CD14-positive monocyte (primary cell): Measurements from ENCODE around the gene VAMP5. TPM values are rescaled to one million over a fixed set of nuclear protein-coding genes. Genes with fewer than 3 reads are reported as not detected.
"Not testable (repeated sequence)": the region's sequence is repeated elsewhere in the genome, so short reads cannot be mapped to it uniquely, and the experiment has no call there.

Source experiments
- DNase-seq, 3 donors: peaks; one replicate each; pipeline ENCODE4 v3.0.0-alpha.2; 2011 to 2022
- H2AFZ ChIP-seq: 2 replicates; pipeline ENCODE4 v1.6.0; 2012; ENCODE audit warnings: mild to moderate bottlenecking, low read depth, low read length, inconsistent platforms; ENCODE audit not compliant: insufficient read depth, poor library complexity, severe bottlenecking
- H3K27ac ChIP-seq, 2 donors: 1 replicate in 1 of 2; 2 replicates in 1 of 2; pipeline ENCODE4 v1.5.1; 2012 to 2013; ENCODE audit warnings: low read length in 2 of 2, control low read depth in 1 of 2, inconsistent platforms in 1 of 2, low read depth in 1 of 2, mild to moderate bottlenecking in 1 of 2
- H3K27me3 ChIP-seq, 2 donors: one replicate each; pipeline versions ENCODE4 v1.6.0 to v1.6.1; 2011 to 2013; ENCODE audit warnings: low read length in 2 of 2; ENCODE audit not compliant: control insufficient read depth in 2 of 2, insufficient read depth in 2 of 2
- H3K36me3 ChIP-seq, 2 donors: replicated peaks in 1 of 2; 1 replicate in 1 of 2; 2 replicates in 1 of 2; pipeline versions ENCODE4 v1.5.1 to v1.6.1; 2012 to 2013; ENCODE audit warnings: low read length in 2 of 2, control low read depth in 1 of 2, inconsistent platforms in 1 of 2, mild to moderate bottlenecking in 1 of 2; ENCODE audit not compliant: insufficient read depth in 2 of 2, control insufficient read depth in 1 of 2
- H3K4me1 ChIP-seq, 2 donors: 1 replicate in 1 of 2; 2 replicates in 1 of 2; pipeline versions ENCODE4 v1.5.1 to v1.6.1; 2012 to 2013; ENCODE audit warnings: low read length in 2 of 2, control low read depth in 1 of 2, inconsistent platforms in 1 of 2, mild to moderate bottlenecking in 1 of 2, moderate library complexity in 1 of 2; ENCODE audit not compliant: insufficient read depth in 2 of 2, control insufficient read depth in 1 of 2
- H3K4me2 ChIP-seq: replicated peaks from 2 replicates; pipeline ENCODE3; 2012; ENCODE audit warnings: low read length, moderate library complexity, mild to moderate bottlenecking; ENCODE audit not compliant: poor library complexity, severe bottlenecking; ENCODE audit errors: extremely low read depth
- H3K4me3 ChIP-seq, 3 experiments: fragments of 200-600 bp in 1 of 3; sonication (generic) in 1 of 3; replicated peaks in 1 of 3; 1 replicate in 2 of 3; 2 replicates in 1 of 3; pipeline ENCODE4 v1.5.1; 2011 to 2013; ENCODE audit warnings: low read length in 3 of 3, mild to moderate bottlenecking in 3 of 3, control low read depth in 2 of 3, low read depth in 2 of 3, inconsistent platforms in 1 of 3, moderate library complexity in 1 of 3
- H3K79me2 ChIP-seq: 2 replicates; pipeline ENCODE4 v1.6.0; 2012; ENCODE audit warnings: mild to moderate bottlenecking, control low read depth, inconsistent platforms, low read length, moderate library complexity; ENCODE audit not compliant: insufficient read depth
- H3K9ac ChIP-seq: 2 replicates; pipeline ENCODE4 v1.6.0; 2017; ENCODE audit warnings: low read length, mild to moderate bottlenecking; ENCODE audit not compliant: insufficient read depth, poor library complexity, severe bottlenecking
- H3K9me3 ChIP-seq, 2 donors: replicated peaks in 1 of 2; 1 replicate in 1 of 2; 2 replicates in 1 of 2; pipeline versions ENCODE4 v1.5.1 to v1.6.1; 2012 to 2013; ENCODE audit warnings: low read length in 2 of 2, control low read depth in 1 of 2; ENCODE audit not compliant: control insufficient read depth in 1 of 2, insufficient read depth in 1 of 2
- H4K20me1 ChIP-seq: 2 replicates; pipeline ENCODE4 v1.6.0; 2012; ENCODE audit warnings: mild to moderate bottlenecking, low read length, control low read depth, moderate library complexity; ENCODE audit not compliant: insufficient read depth
- H3K27ac Mint-ChIP-seq, 7 donors: one replicate each; pipeline ENCODE4 v1.8.0; 2020; ENCODE audit warnings: mild to moderate bottlenecking in 7 of 7, mixed read lengths in 7 of 7, moderate library complexity in 6 of 7, inconsistent platforms in 2 of 7
- H3K27me3 Mint-ChIP-seq, 3 donors: one replicate each; pipeline ENCODE4 v1.8.0; 2021 to 2022; ENCODE audit warnings: low read depth in 3 of 3, mild to moderate bottlenecking in 3 of 3, mixed read lengths in 3 of 3, moderate library complexity in 3 of 3, inconsistent platforms in 1 of 3
- H3K36me3 Mint-ChIP-seq, 2 donors: one replicate each; pipeline ENCODE4 v1.8.0; 2020; ENCODE audit warnings: mixed read lengths in 2 of 2, inconsistent platforms in 1 of 2, mild to moderate bottlenecking in 1 of 2
- H3K4me1 Mint-ChIP-seq: one replicate; pipeline ENCODE4 v1.8.0; 2020; ENCODE audit warnings: mild to moderate bottlenecking, mixed read lengths
- H3K4me3 Mint-ChIP-seq, 2 donors: one replicate each; pipeline ENCODE4 v1.8.0; 2020; ENCODE audit warnings: mild to moderate bottlenecking in 2 of 2, mixed read lengths in 2 of 2, moderate library complexity in 1 of 2
- H3K9me3 Mint-ChIP-seq, 7 donors: one replicate each; pipeline ENCODE4 v1.8.0; 2020 to 2022; ENCODE audit warnings: mixed read lengths in 7 of 7, mild to moderate bottlenecking in 6 of 7, moderate library complexity in 6 of 7, inconsistent platforms in 2 of 7
- CTCF ChIP-seq: fragments of 200-600 bp; IDR thresholded peaks from one replicate; pipeline ENCODE4 v1.8.0; 2022; ENCODE audit warnings: antibody characterized with exemption, mild to moderate bottlenecking
- WGBS: methylation state at CpG from one replicate; pipeline ENCODE4 v1.1.5; 2013; ENCODE audit warnings: missing lambda C conversion rate; ENCODE audit not compliant: insufficient coverage; 5-methylcytosine and 5-hydroxymethylcytosine counted together
- intact Hi-C, 2 donors: fragments of 100-400 bp; cut with micrococcal nuclease; formaldehyde crosslinking; loops; one replicate each; pipeline versions ENCODE4 v1.15.0 to v1.15.1; 2023
- polyA plus RNA-seq, 3 donors: library from polyadenylated mRNA; depleted of rRNA in 1 of 3; unstranded in 2 of 3; stranded (reverse) in 1 of 3; fragments of 300-500 nt in 2 of 3; fragments of >200 nt in 1 of 3; fragmentation: Illumina TruSeq in 2 of 3; gene quantifications; 1 replicate in 2 of 3; 2 replicates in 1 of 3; pipeline ENCODE4 v1.2.3, GENCODE V29; 2012 to 2021

The VAMP5 gene
- polyA plus RNA-seq, 3 donors = 154 to 251 (median 171) TPM

GRCh38 chr2:85613717-85614515 is 29.7 kb downstream of the VAMP5 start:
- Histone ChIP-seq H3K79me2 (peaks cover 55% of the 10 kb centered on the region), H3K4me1 (peaks cover 34 to 48% of the 10 kb centered on the region in 2 donors)
- peaks cover 0 to 1% (median 0%) of the 10 kb centered on the region in 7 donors for H3K9me3 Mint-ChIP-seq

DNA sequence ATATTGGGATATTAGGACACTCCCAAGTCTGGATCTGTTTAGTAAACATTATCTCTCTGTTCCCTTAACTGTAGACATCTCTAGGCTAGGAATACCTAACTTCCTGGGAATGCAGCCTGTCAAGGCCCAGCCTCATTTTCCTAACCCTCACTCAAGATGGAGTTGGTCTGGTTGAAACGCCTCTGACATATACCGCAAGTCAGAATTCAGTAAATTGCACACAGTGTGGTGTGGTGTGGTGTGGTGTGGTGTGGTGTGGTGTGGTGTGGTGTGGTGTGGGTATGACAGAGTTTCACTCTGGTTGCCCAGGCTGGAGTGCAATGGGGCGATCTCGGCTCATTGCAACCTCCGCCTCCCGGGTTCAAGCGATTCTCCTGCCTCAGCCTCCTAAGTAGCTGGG is 30.5 kb downstream of the VAMP5 start:
- H3K9ac ChIP-seq, H3K27me3 ChIP-seq, H3K4me2 ChIP-seq, H3K9me3 ChIP-seq, H3K27ac Mint-ChIP-seq, H2AFZ ChIP-seq, H3K27ac ChIP-seq, H3K27me3 Mint-ChIP-seq, DNase-seq, H3K4me3 Mint-ChIP-seq, H3K4me3 ChIP-seq, H3K9me3 Mint-ChIP-seq: not testable (repeated sequence)
- H3K79me2 ChIP-seq = peaks cover 57% of the 10 kb centered on the region
- WGBS = 100% methylated on average over 4 of the region's 7 CpGs
- H3K36me3 Mint-ChIP-seq = peaks cover 7 to 27% of the 10 kb centered on the region in 2 donors
- peaks cover 8 to 12% of the 10 kb centered on the region in 2 donors for H3K36me3 ChIP-seq
- peaks cover 34 to 48% of the 10 kb centered on the region in 2 donors for H3K4me1 ChIP-seq
- peaks cover 38% of the 10 kb centered on the region for H4K20me1 ChIP-seq
- intact Hi-C loops = loop anchor here (10.0 kb wide), 2 partner anchors 200 to 490 kb away; partner anchors contain the start of genes POLR1A (in 2 of the 2), PTCD3 (in 2 of the 2), CAPG (in 1 of the 2) and SH2D6 (in 1 of the 2)
- H3K4me1 Mint-ChIP-seq = peaks cover 29% of the 10 kb centered on the region

More at GRCh38 chr2:85613717-85614515, 29.7 kb downstream of the VAMP5 start:
- no peak overlapping the region for H3K27ac ChIP-seq
- H3K4me3 ChIP-seq = no peak overlapping the region
- Mint-ChIP-seq H3K4me3 (no peak overlapping the region), H3K27me3 (peaks cover 0 to 1% (median 0%) of the 10 kb centered on the region in 3 donors), H3K27ac (peak overlapping the region in 2 of 7 donors; percentile 17 to 62), H3K36me3 (peaks cover 9 to 27% of the 10 kb centered on the region in 2 donors), H3K4me1 (peaks cover 32% of the 10 kb centered on the region)
- no peak overlapping the region for H2AFZ ChIP-seq
- no peaks in the 10 kb centered on the region for H3K9me3 ChIP-seq
- H3K4me2 ChIP-seq = no peak overlapping the region
- no peaks in the 10 kb centered on the region for H3K27me3 ChIP-seq
- WGBS = 97% methylated on average over 5 of the region's 10 CpGs
- peaks cover 41% of the 10 kb centered on the region for H4K20me1 ChIP-seq
- DNase-seq = no peak
- TF ChIP-seq CTCF = no peak
- peaks cover 6 to 10% of the 10 kb centered on the region in 2 donors for H3K36me3 ChIP-seq
- intact Hi-C loops = loop anchor here (10.0 kb wide), 2 partner anchors 199 to 491 kb away; partner anchors contain the start of genes POLR1A (in 2 of the 2), PTCD3 (in 2 of the 2), CAPG (in 1 of the 2) and SH2D6 (in 1 of the 2)
- no peak overlapping the region for H3K9ac ChIP-seq
